Parathyroid adenoma (tissue), 2 donors: ENCODE results near the gene BRINP2.

Experiments
- H2AFZ ChIP-seq: fragments of 300-600 bp; sonication (generic); one replicate; pipeline ENCODE4 v1.7.0; 2017; ENCODE audit warnings: antibody characterized with exemption, mild to moderate bottlenecking
- H3K27ac ChIP-seq: fragments of 300-600 bp; sonication (generic); one replicate; pipeline ENCODE4 v1.7.0; 2017
- H3K27me3 ChIP-seq: fragments of 300-600 bp; sonication (generic); one replicate; pipeline ENCODE4 v1.7.0; 2017; ENCODE audit warnings: low read length; ENCODE audit not compliant: control insufficient read depth, insufficient read depth
- H3K36me3 ChIP-seq: fragments of 300-600 bp; sonication (generic); one replicate; pipeline ENCODE4 v1.7.0; 2017; ENCODE audit warnings: low read length; ENCODE audit not compliant: control insufficient read depth, insufficient read depth
- H3K4me1 ChIP-seq: fragments of 300-600 bp; sonication (generic); one replicate; pipeline ENCODE4 v1.7.0; 2017; ENCODE audit warnings: control low read depth
- H3K4me2 ChIP-seq: fragments of 300-600 bp; sonication (generic); one replicate; pipeline ENCODE4 v1.7.0; 2017; ENCODE audit warnings: low read length
- H3K4me3 ChIP-seq: fragments of 300-600 bp; sonication (generic); one replicate; pipeline ENCODE4 v1.7.0; 2017; ENCODE audit warnings: low read depth, low read length
- H3K79me2 ChIP-seq: fragments of 300-600 bp; sonication (generic); one replicate; pipeline ENCODE4 v1.7.0; 2017; ENCODE audit warnings: control low read depth
- H3K9ac ChIP-seq: fragments of 300-600 bp; sonication (generic); one replicate; pipeline ENCODE4 v1.7.0; 2017; ENCODE audit warnings: mild to moderate bottlenecking
- H3K9me3 ChIP-seq: fragments of 300-600 bp; sonication (generic); one replicate; pipeline ENCODE4 v1.7.0; 2017; ENCODE audit warnings: low read length; ENCODE audit not compliant: control insufficient read depth
- CTCF ChIP-seq: fragments of 300-600 bp; sonication (generic); IDR thresholded peaks from one replicate; pipeline ENCODE4 v1.7.0; 2017; ENCODE audit warnings: antibody characterized with exemption, mild to moderate bottlenecking
- donor health status: primary hyperparathyroidism.

BRINP2 gene

GRCh38 chr1:177229781-177230180 lies 59.0 kb downstream of the BRINP2 start:
- Histone ChIP-seq H3K27me3 (no peaks in the 10 kb centered on the region), H3K36me3 (no peaks in the 10 kb centered on the region), H3K4me3 (no peak overlapping the region), H3K4me1 (peaks cover 3% of the 10 kb centered on the region), H2AFZ (no peak overlapping the region), H3K9ac (no peak overlapping the region), H3K79me2 (no peaks in the 10 kb centered on the region), H3K27ac (no peak overlapping the region), H3K4me2 (no peak overlapping the region), H3K9me3 (no peaks in the 10 kb centered on the region)
- no peak for TF ChIP-seq CTCF

DNA sequence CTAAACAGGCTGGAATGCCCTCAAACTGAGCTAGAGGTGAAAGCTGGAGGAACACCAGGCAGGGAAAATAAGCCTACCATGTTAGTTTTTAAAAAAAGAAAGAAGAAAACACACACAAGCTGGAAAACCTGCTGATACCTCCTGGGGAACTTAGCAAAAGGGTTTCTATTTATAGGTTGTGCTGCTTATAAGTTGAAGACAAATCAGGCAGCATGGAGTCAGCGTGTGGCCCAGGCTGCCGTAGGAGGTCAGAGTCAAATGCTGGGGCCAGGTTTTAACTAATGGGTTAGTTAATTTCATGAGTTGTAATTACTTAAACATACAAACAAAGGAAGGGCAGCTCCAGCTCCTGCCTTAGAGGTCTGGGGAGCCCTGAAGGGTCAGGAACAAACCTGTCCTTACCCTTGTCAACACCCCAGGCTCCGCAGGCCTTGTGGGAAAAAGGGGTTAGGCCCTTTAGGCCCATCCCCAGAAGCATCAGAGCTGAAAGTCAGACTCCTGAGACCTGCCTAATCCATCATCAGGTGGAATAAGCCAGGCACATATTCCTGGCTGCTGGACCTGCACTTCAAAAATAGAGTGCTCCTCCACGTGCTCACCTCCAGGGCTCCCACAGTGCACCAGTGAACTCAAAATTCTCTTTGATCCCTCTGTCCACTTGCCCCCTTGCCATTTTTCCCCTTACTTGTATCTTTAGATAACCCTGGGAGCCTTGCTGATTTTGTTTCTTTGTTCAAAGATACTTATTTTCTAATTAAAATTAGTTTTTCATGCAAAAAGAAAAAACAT lies 59.7 kb downstream of the BRINP2 start:
- peaks cover 3% of the 10 kb centered on the region for H3K4me1 ChIP-seq
- H3K9me3 ChIP-seq = no peaks in the 10 kb centered on the region

DNA sequence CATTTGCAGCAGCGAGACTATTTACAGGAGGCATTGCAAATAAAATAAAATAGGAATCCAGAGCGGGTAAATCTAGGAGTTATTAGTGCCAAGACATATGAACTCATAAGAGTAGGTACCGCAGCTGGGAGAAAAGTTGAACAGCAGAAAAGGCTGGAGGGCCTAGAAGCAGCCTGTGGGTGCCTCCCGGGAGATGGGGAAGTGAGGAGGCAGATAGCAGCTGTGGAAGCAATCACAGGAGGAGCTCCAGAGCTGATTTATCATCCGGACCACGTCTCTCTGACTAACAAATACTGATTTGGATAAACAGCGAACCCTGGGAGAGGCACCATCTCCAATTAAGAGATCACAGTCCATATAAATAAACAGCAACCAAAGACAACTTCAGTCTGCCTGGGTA lies 64.6 kb downstream of the BRINP2 start:
- no peak overlapping the region for H3K27ac ChIP-seq
- H3K4me1 ChIP-seq = no peaks in the 10 kb centered on the region
- H3K36me3 ChIP-seq = no peaks in the 10 kb centered on the region
- H3K4me2 ChIP-seq = no peak overlapping the region
- no peaks in the 10 kb centered on the region for H3K9me3 ChIP-seq
- no peak for TF ChIP-seq CTCF
- no peak overlapping the region for H3K4me3 ChIP-seq
- no peak overlapping the region for H3K9ac ChIP-seq
- H3K79me2 ChIP-seq = no peaks in the 10 kb centered on the region
- H3K27me3 ChIP-seq = no peaks in the 10 kb centered on the region
- H2AFZ ChIP-seq = no peak overlapping the region

More for the DNA sequence above, 59.7 kb downstream of the BRINP2 start:
- H3K79me2 ChIP-seq = no peaks in the 10 kb centered on the region
- H3K27me3 ChIP-seq = no peaks in the 10 kb centered on the region
- no peak overlapping the region for H3K4me2 ChIP-seq
- no peak overlapping the region for H2AFZ ChIP-seq
- no peaks in the 10 kb centered on the region for H3K36me3 ChIP-seq
- H3K27ac ChIP-seq = no peak overlapping the region
- H3K9ac ChIP-seq = no peak overlapping the region
- no peak for TF ChIP-seq CTCF
- H3K4me3 ChIP-seq = no peak overlapping the region

DNA sequence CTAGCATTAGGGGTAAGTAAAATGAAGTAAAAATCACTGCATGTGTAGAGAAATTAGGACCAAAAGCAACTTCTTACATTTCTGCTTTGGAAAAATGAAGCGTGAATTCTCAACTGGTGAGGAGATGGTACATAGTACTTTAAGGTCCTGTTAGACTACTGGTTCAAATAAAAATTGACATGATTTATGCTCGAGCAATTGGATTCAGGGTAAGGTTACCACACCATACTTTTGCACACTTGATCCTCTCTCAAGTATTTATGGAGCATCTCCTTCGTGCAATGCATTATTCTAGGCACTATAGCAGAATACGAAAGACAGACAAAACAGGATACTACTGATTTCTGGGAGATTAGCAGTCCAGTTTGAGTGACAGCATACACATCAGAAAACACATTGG lies 66.2 kb downstream of the BRINP2 start:
- Histone ChIP-seq H3K27ac (no peak overlapping the region), H3K9ac (no peak overlapping the region), H3K4me2 (no peak overlapping the region), H3K9me3 (no peaks in the 10 kb centered on the region), H3K4me1 (no peaks in the 10 kb centered on the region), H3K36me3 (no peaks in the 10 kb centered on the region), H3K4me3 (no peak overlapping the region), H3K27me3 (no peaks in the 10 kb centered on the region), H3K79me2 (no peaks in the 10 kb centered on the region), H2AFZ (no peak overlapping the region)
- TF ChIP-seq CTCF = no peak

DNA sequence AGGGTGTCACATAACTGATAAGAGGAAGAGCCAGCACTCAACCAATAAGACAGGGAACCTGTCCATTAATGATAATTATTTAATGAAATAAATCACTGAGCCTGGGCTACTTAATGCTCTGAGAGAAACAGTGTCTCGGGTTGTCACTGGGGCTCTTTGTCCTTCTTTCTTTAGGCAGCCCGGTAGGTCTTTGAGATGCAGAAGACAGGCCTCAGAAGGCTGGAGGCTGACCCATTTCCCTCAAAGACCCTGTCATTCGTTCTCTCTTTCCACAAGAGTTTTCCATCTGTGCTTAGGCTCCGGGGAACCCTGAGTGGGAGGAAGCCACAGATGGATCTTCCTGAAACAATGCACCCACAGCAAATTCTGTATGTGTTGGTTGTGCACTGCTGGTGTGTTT lies 68.2 kb downstream of the BRINP2 start:
- H3K36me3 ChIP-seq = no peaks in the 10 kb centered on the region
- H3K4me3 ChIP-seq = no peak overlapping the region
- no peaks in the 10 kb centered on the region for H3K9me3 ChIP-seq
- H3K27ac ChIP-seq = no peak overlapping the region
- no peak overlapping the region for H3K4me2 ChIP-seq
- H3K27me3 ChIP-seq = no peaks in the 10 kb centered on the region
- no peaks in the 10 kb centered on the region for H3K4me1 ChIP-seq
- no peak overlapping the region for H2AFZ ChIP-seq
- no peak overlapping the region for H3K9ac ChIP-seq
- no peak for TF ChIP-seq CTCF
- H3K79me2 ChIP-seq = no peaks in the 10 kb centered on the region
